HL-60 (cell line): ENCODE data around the gene IL11RA.

Source experiments
- DNase-seq, 2 experiments: peaks; one replicate each; pipeline ENCODE4 v3.0.0-alpha.2; 2010 to 2020; ENCODE audit warnings: low read depth in 1 of 2, low spot score in 1 of 2
- H3K27ac ChIP-seq: fragments of 250-450 bp; sonication (Bioruptor Pico); replicated peaks from 2 replicates; pipeline ENCODE4 v1.5.1; 2020; ENCODE audit warnings: mild to moderate bottlenecking, moderate library complexity
- H3K27me3 ChIP-seq: fragments of 250-450 bp; sonication (Bioruptor Pico); 2 replicates; pipeline ENCODE4 v1.5.1; 2021; ENCODE audit warnings: mild to moderate bottlenecking, moderate library complexity; ENCODE audit not compliant: insufficient read depth, poor library complexity, severe bottlenecking
- H3K4me3 ChIP-seq: replicated peaks from 2 replicates; pipeline ENCODE4 v1.5.1; 2011; ENCODE audit warnings: mild to moderate bottlenecking, control low read depth, low read length; ENCODE audit not compliant: insufficient read depth
- GABPA ChIP-seq: IDR thresholded peaks from 2 replicates; pipeline ENCODE4 v1.6.1; 2012; ENCODE audit warnings: low read depth
- POLR2AphosphoS5 ChIP-seq: IDR thresholded peaks from 2 replicates; pipeline ENCODE4 v1.6.1; 2012; ENCODE audit warnings: low read depth
- REST ChIP-seq: IDR thresholded peaks from 2 replicates; pipeline ENCODE4 v1.6.1; 2012; ENCODE audit warnings: low read depth; ENCODE audit not compliant: insufficient replicate concordance
- SPI1 ChIP-seq: IDR thresholded peaks from 2 replicates; pipeline ENCODE4 v1.6.1; 2012; ENCODE audit warnings: low read depth, mild to moderate bottlenecking, borderline replicate concordance
- TF ChIP-seq, protein P1 (sequence below): IDR thresholded peaks from one replicate; pipeline ENCODE4 v1.5.1; 2011; ENCODE audit warnings: low read length, control low read depth, inconsistent platforms; ENCODE audit not compliant: insufficient read depth

IL11RA gene

DNA sequence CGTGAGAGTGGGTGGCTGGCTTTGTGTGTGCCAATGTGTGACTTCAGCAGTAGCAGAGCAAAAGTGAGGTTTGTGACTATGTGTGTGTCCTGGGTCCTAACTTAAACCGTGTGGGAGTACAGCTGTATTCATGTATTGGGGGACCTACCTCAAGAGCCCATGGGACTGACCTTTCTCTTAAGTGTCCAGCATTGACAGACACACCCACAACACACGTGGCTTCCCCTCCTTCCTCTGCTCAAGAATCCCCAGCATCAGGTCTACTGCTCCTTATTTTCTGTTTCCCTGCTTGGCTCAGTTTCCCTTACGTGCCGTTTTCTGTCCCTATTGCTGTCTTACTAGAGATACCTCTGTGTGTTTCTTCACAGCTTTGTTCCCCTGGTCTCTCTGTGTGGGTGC, 616 bp downstream of the IL11RA start:
- no peak for DNase-seq
- H3K4me3 ChIP-seq, result no peak overlapping the region
- TF ChIP-seq REST, result no peak
- TF ChIP-seq SPI1, result no peak
- no peak for TF ChIP-seq GABPA
- no peak for TF ChIP-seq POLR2AphosphoS5
- TF ChIP-seq, protein P1, sequence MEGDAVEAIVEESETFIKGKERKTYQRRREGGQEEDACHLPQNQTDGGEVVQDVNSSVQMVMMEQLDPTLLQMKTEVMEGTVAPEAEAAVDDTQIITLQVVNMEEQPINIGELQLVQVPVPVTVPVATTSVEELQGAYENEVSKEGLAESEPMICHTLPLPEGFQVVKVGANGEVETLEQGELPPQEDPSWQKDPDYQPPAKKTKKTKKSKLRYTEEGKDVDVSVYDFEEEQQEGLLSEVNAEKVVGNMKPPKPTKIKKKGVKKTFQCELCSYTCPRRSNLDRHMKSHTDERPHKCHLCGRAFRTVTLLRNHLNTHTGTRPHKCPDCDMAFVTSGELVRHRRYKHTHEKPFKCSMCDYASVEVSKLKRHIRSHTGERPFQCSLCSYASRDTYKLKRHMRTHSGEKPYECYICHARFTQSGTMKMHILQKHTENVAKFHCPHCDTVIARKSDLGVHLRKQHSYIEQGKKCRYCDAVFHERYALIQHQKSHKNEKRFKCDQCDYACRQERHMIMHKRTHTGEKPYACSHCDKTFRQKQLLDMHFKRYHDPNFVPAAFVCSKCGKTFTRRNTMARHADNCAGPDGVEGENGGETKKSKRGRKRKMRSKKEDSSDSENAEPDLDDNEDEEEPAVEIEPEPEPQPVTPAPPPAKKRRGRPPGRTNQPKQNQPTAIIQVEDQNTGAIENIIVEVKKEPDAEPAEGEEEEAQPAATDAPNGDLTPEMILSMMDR, result no peak
- H3K27me3 ChIP-seq, result no peaks in the 10 kb centered on the region
- no peak overlapping the region for H3K27ac ChIP-seq

GRCh38 chr9:34653151-34654072, 1.4 kb downstream of the IL11RA start:
- DNase-seq, result no peak
- no peak overlapping the region for H3K27ac ChIP-seq
- no peak overlapping the region for H3K4me3 ChIP-seq
- no peaks in the 10 kb centered on the region for H3K27me3 ChIP-seq
- TF ChIP-seq SPI1 (no peak), REST (no peak), GABPA (no peak), POLR2AphosphoS5 (no peak)
- TF ChIP-seq, protein P1, result no peak

- no peak for DNase-seq
- TF ChIP-seq GABPA (no peak), SPI1 (no peak), REST (no peak), POLR2AphosphoS5 (no peak)
- TF ChIP-seq, protein P1, result no peak
- Histone ChIP-seq H3K27me3 (no peaks in the 10 kb centered on the region), H3K27ac (no peak overlapping the region), H3K4me3 (no peak overlapping the region)
Measured at GRCh38 chr9:34654323-34655051, 2.5 kb downstream of the IL11RA start.
